CD4-positive, alpha-beta T cell (primary cell): Measurements from ENCODE around the gene TRABD2B. TPM values are rescaled to one million over a fixed set of nuclear protein-coding genes. Genes with fewer than 3 reads are reported as not detected.

Experiments
- ATAC-seq: fragments of 200-7000 bp; cut with Tn5 transposase; one replicate; pipeline ENCODE4 v1.10.0; 2022; ENCODE audit warnings: mild to moderate bottlenecking; ENCODE audit not compliant: poor library complexity
- CTCF ChIA-PET: fragments of 350-600 bp; sonication (Branson Sonifier 250); formaldehyde crosslinking; loops from one replicate; lab custom pipeline; 2021; ENCODE audit warnings: antibody characterized with exemption, inconsistent platforms; lab: Charles Lee
- POLR2A ChIA-PET: fragments of 350-600 bp; sonication (Branson Sonifier 250); formaldehyde crosslinking; loops from one replicate; lab custom pipeline; 2021; ENCODE audit warnings: antibody characterized with exemption, inconsistent platforms; lab: Charles Lee
- DNase-seq, 14 experiments: peaks; one replicate each; pipeline ENCODE4 v3.0.0-alpha.2; 2013 to 2020; ENCODE audit warnings: mixed read lengths in 2 of 14
- H3K27ac ChIP-seq, 2 donors: one replicate each; pipeline versions ENCODE4 v1.5.1 to v1.7.0; 2013; ENCODE audit warnings: low read length in 2 of 2, low read depth in 1 of 2, mild to moderate bottlenecking in 1 of 2
- H3K27me3 ChIP-seq, 2 experiments: 1 replicate in 1 of 2; 2 replicates in 1 of 2; pipeline versions ENCODE4 v1.6.1 to v1.7.0; 2013; ENCODE audit warnings: low read length in 2 of 2, control low read depth in 1 of 2, mild to moderate bottlenecking in 1 of 2, moderate library complexity in 1 of 2; ENCODE audit not compliant: insufficient read depth in 2 of 2, control insufficient read depth in 1 of 2
- H3K36me3 ChIP-seq: one replicate; pipeline ENCODE4 v1.6.1; 2013; ENCODE audit warnings: low read length, control low read depth; ENCODE audit not compliant: insufficient read depth
- H3K4me1 ChIP-seq: one replicate; pipeline ENCODE4 v1.6.1; 2013; ENCODE audit warnings: low read length, control low read depth; ENCODE audit not compliant: insufficient read depth
- H3K4me3 ChIP-seq: one replicate; pipeline ENCODE4 v1.5.1; 2013; ENCODE audit warnings: mild to moderate bottlenecking, low read length, moderate library complexity
- H3K9me3 ChIP-seq, 2 experiments: 1 replicate in 1 of 2; 2 replicates in 1 of 2; pipeline versions ENCODE4 v1.6.1 to v1.7.0; 2013; ENCODE audit warnings: low read length in 2 of 2, mild to moderate bottlenecking in 2 of 2, control low read depth in 1 of 2, moderate library complexity in 1 of 2; ENCODE audit not compliant: control insufficient read depth in 1 of 2, insufficient read depth in 1 of 2
- H3K27ac Mint-ChIP-seq: one replicate; pipeline ENCODE4 v1.8.0; 2020; ENCODE audit warnings: mixed read lengths
- H3K27me3 Mint-ChIP-seq: one replicate; pipeline ENCODE4 v1.8.0; 2021; ENCODE audit warnings: mixed read lengths
- H3K36me3 Mint-ChIP-seq: one replicate; pipeline ENCODE4 v1.8.0; 2021; ENCODE audit warnings: low read depth, mixed read lengths
- H3K4me1 Mint-ChIP-seq: one replicate; pipeline ENCODE4 v1.8.0; 2021; ENCODE audit warnings: low read depth, mixed read lengths
- H3K4me3 Mint-ChIP-seq: one replicate; pipeline ENCODE4 v1.8.0; 2020; ENCODE audit warnings: mild to moderate bottlenecking, mixed read lengths
- H3K9me3 Mint-ChIP-seq: one replicate; pipeline ENCODE4 v1.8.0; 2020; ENCODE audit warnings: mixed read lengths
- intact Hi-C, 2 experiments: fragments of 100-400 bp; cut with DNase I in 1 of 2; cut with micrococcal nuclease in 1 of 2; formaldehyde crosslinking; loops; one replicate each; pipeline versions ENCODE4 v1.15.1 to v1.9.0; 2023 to 2025; cut with DNase I, micrococcal nuclease
- total RNA-seq, 174 experiments: library from RNA in 2 of 174; stranded (reverse) in 2 of 174; gene quantifications; one replicate each; pipeline ENCODE4 v1.2.3 and lab custom pipeline; 2021 to 2026
- TF ChIP-seq, protein P1 (sequence below): fragments of 200-600 bp; IDR thresholded peaks from one replicate; pipeline ENCODE4 v1.8.0; 2022; ENCODE audit warnings: antibody characterized with exemption, mild to moderate bottlenecking

Gene TRABD2B
- total RNA-seq, 2 experiments from 2014 or later, result not detected

DNA sequence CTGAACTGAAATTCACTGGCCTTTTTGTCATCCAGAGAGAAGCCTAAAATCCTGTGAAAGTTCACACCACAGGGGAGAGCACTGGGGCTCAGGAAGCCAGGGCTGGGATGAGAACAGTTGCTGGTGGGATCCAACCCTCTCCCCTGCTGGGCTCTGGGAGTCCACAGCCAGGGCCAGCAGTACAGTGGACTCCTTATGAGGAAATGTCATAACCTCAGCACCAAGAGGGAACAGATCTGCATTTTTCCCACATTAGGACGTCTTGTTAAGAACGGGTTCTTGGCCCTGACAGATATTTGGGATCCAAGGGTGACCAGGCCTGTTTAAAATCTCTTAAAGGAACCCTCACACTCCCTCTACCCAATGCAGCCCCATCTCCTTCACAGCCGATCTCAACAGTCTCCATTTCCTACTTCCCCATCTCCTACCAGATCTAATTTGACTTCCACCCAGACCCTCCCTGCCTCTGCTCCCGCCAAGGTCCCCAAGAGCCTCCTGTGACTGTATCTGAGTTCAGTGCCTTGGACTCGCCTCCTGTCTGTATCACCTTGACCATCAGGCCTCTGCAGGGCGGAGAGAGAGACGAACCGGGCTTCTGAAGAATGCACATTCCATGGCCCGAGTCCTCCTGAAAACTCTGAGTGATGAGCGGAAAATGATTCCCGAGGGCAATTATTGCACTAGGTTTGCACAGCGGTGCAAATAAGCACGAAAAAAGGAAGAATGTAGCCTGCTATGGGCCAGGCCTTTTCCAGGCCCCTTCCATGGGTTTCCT lies 159.9 kb downstream of the TRABD2B start:
- POLR2A ChIA-PET, result no interaction called here
- H3K4me1 ChIP-seq, result no peaks in the 10 kb centered on the region
- ATAC-seq (no peak), DNase-seq (no peak)
- TF ChIP-seq, protein P1, sequence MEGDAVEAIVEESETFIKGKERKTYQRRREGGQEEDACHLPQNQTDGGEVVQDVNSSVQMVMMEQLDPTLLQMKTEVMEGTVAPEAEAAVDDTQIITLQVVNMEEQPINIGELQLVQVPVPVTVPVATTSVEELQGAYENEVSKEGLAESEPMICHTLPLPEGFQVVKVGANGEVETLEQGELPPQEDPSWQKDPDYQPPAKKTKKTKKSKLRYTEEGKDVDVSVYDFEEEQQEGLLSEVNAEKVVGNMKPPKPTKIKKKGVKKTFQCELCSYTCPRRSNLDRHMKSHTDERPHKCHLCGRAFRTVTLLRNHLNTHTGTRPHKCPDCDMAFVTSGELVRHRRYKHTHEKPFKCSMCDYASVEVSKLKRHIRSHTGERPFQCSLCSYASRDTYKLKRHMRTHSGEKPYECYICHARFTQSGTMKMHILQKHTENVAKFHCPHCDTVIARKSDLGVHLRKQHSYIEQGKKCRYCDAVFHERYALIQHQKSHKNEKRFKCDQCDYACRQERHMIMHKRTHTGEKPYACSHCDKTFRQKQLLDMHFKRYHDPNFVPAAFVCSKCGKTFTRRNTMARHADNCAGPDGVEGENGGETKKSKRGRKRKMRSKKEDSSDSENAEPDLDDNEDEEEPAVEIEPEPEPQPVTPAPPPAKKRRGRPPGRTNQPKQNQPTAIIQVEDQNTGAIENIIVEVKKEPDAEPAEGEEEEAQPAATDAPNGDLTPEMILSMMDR, result no peak
- peaks cover 0 to 4% of the 10 kb centered on the region in 2 experiments for H3K9me3 ChIP-seq
- H3K36me3 ChIP-seq, result no peaks in the 10 kb centered on the region
- no peak overlapping the region for H3K4me3 ChIP-seq
- CTCF ChIA-PET, result no interaction called here
- Mint-ChIP-seq H3K27ac (no peak overlapping the region), H3K9me3 (peaks cover 4% of the 10 kb centered on the region), H3K36me3 (no peaks in the 10 kb centered on the region), H3K4me3 (no peak overlapping the region), H3K4me1 (no peaks in the 10 kb centered on the region), H3K27me3 (peaks cover 7% of the 10 kb centered on the region)
- H3K27me3 ChIP-seq, result peaks cover 0 to 7% of the 10 kb centered on the region in 2 experiments
- no peak overlapping the region for H3K27ac ChIP-seq
- intact Hi-C loops, result no loop called here

DNA sequence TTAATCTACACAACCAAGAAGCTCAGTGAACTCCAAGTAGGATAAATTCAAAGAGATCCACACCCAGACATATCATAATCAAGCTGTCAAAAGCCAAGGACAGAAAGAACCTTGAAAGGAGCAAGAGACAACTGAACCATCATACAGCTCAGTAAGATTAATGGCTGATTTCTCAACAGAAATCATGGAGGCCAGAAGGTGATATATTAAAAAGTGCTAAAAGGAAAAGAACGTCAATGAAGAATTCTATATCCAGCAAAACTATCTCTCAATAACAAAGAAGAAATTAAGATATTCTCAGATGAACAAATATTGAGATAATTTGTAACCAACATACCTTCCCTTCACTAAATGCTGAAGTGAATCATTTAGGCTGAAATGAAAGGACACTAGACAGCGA lies 161.8 kb downstream of the TRABD2B start:
- peaks cover 4% of the 10 kb centered on the region for H3K9me3 Mint-ChIP-seq
- no peak for ATAC-seq
- ChIA-PET POLR2A (no interaction called here), CTCF (no interaction called here)
- no peaks in the 10 kb centered on the region for H3K4me1 Mint-ChIP-seq
- H3K36me3 Mint-ChIP-seq, result no peaks in the 10 kb centered on the region
- H3K27me3 Mint-ChIP-seq, result peaks cover 14% of the 10 kb centered on the region
- no peak overlapping the region for H3K4me3 Mint-ChIP-seq
- no peaks in the 10 kb centered on the region for H3K36me3 ChIP-seq
- peaks cover 0 to 4% of the 10 kb centered on the region in 2 experiments for H3K9me3 ChIP-seq
- no peak overlapping the region for H3K27ac ChIP-seq
- no peaks in the 10 kb centered on the region for H3K4me1 ChIP-seq
- TF ChIP-seq, protein P1, result no peak
- no peak overlapping the region for H3K4me3 ChIP-seq
- peaks cover 0 to 11% of the 10 kb centered on the region in 2 experiments for H3K27me3 ChIP-seq
- intact Hi-C loops, result no loop called here
- DNase-seq, result no peak
- no peak overlapping the region for H3K27ac Mint-ChIP-seq

DNA sequence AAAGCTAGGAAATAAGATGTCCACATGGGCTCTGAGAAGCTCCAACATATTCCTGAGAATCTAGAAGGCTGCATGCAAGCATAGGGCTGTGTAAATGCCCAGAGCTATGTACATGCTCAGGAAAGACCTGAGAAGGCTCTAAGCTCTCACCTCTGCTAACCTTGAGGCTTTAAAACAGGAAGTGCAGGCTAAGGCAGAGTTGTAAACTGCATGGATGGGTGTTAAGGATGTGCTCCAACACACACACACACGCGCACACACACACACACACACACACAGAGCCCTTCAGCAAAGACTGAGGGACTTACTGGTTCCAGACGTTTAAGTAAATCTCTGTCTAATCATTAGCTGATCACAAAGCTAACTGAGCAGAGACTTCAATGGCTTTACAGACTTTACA lies 162.9 kb downstream of the TRABD2B start:
- no peak overlapping the region for H3K27ac ChIP-seq
- TF ChIP-seq, protein P1, result no peak
- H3K4me1 ChIP-seq, result no peaks in the 10 kb centered on the region
- no peak overlapping the region for H3K27ac Mint-ChIP-seq
- CTCF ChIA-PET, result no interaction called here
- intact Hi-C loops, result no loop called here
- H3K4me3 ChIP-seq, result no peak overlapping the region
- H3K36me3 ChIP-seq, result no peaks in the 10 kb centered on the region
- H3K4me3 Mint-ChIP-seq, result no peak overlapping the region
- no peaks in the 10 kb centered on the region for H3K4me1 Mint-ChIP-seq
- H3K36me3 Mint-ChIP-seq, result no peaks in the 10 kb centered on the region
- H3K9me3 ChIP-seq, result peaks cover 0 to 4% of the 10 kb centered on the region in 2 experiments
- ATAC-seq, result no peak
- POLR2A ChIA-PET, result no interaction called here
- peaks cover 22% of the 10 kb centered on the region for H3K27me3 Mint-ChIP-seq
- no peak for DNase-seq
- H3K27me3 ChIP-seq, result peaks cover 0 to 8% of the 10 kb centered on the region in 2 experiments
- H3K9me3 Mint-ChIP-seq, result peaks cover 4% of the 10 kb centered on the region
